Inflammatory macrophage treated with lipopolysaccharide for 4 hours (primary cell): ENCODE data around the gene GOLGA7B.
A peak's percentile ranks its signal among the peaks of the same experiment; 100 is the strongest.

Experiments
- DNase-seq: peaks from one replicate; pipeline ENCODE4 v3.0.0-alpha.2; 2020

The GOLGA7B gene

GRCh38 chr10:97896756-97897358 is 47.2 kb downstream of the GOLGA7B start:
- no peak for DNase-seq

- no peak for DNase-seq
Measured at GRCh38 chr10:97898429-97898828, 48.8 kb downstream of the GOLGA7B start.

GRCh38 chr10:97901381-97901780 is 51.7 kb downstream of the GOLGA7B start:
- DNase-seq, result no peak

GRCh38 chr10:97903128-97904017 is 53.7 kb downstream of the GOLGA7B start:
- DNase-seq, result no peak

GRCh38 chr10:97904018-97904381 is 54.4 kb downstream of the GOLGA7B start:
- no peak for DNase-seq

- DNase-seq, result no peak
Measured at GRCh38 chr10:97904576-97904975, 54.9 kb downstream of the GOLGA7B start.

GRCh38 chr10:97905276-97905675 is 55.6 kb downstream of the GOLGA7B start:
- DNase-seq, result no peak

GRCh38 chr10:97907211-97907610 is 57.6 kb downstream of the GOLGA7B start:
- no peak for DNase-seq

GRCh38 chr10:97907830-97908229 is 58.2 kb downstream of the GOLGA7B start:
- no peak for DNase-seq

- DNase-seq, result no peak
Measured at GRCh38 chr10:97910661-97911060, 61.0 kb downstream of the GOLGA7B start.

GRCh38 chr10:97911217-97911616 is 61.6 kb downstream of the GOLGA7B start:
- DNase-seq, result no peak

- no peak for DNase-seq
Measured at GRCh38 chr10:97913193-97913592, 63.5 kb downstream of the GOLGA7B start.

GRCh38 chr10:97913614-97914013 is 64.0 kb downstream of the GOLGA7B start:
- DNase-seq, result no peak

- DNase-seq, result no peak
Measured at GRCh38 chr10:97914171-97914836, 64.7 kb downstream of the GOLGA7B start.

GRCh38 chr10:97914837-97915211 is 65.2 kb downstream of the GOLGA7B start:
- DNase-seq, result peak; percentile 54

- no peak for DNase-seq
Measured at GRCh38 chr10:97915346-97916131, 65.9 kb downstream of the GOLGA7B start.

GRCh38 chr10:97916586-97916985 is 66.9 kb downstream of the GOLGA7B start:
- peak; percentile 49 for DNase-seq

GRCh38 chr10:97919012-97919411 is 69.4 kb downstream of the GOLGA7B start:
- peak; percentile 14 for DNase-seq

- DNase-seq, result no peak
Measured at GRCh38 chr10:97920865-97921264, 71.2 kb downstream of the GOLGA7B start.
